Measurements from ENCODE around the gene TRPC4. TPM values are rescaled to one million over a fixed set of nuclear protein-coding genes. Genes with fewer than 3 reads are reported as not detected.

Gene TRPC4
- total and polyA plus RNA-seq, 2 donors (not counting 3 experiments of a cell fraction or from before 2014, with no cell fraction given): 0.04 to 0.64 TPM

DNA sequence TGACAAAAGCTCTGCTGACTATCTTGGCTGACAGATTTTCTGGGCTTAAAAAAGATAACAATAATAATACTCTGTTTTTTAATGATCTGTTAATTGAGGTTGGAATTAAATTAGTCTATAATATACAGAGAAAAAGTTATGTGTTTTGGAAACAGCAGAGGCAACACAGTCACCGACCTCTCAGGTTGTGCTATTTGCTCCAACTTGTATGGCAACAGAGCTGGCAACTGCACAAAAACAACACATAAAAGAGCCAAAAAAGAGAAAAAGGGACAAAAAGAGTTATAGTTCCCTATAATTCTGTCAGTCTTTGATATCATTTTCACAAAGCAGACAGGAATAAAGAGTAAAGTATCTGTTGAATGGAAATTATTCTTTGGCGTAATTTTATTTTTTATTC is 168.7 kb downstream of the TRPC4 start:
- Histone ChIP-seq H3K36me3 (ENCODE audit: control insufficient read depth in 2 of 2, extremely low read depth in 1 of 2, insufficient read depth in 2 of 2, low read length in 2 of 2) (no peaks in the 10 kb centered on the region), H3K4me3 (replicated peaks in 1 of 3; ENCODE audit: insufficient read depth in 1 of 3, low read depth in 1 of 3, low read length in 3 of 3) (no peak overlapping the region), H3K27ac (ENCODE audit: insufficient read depth, low read depth, low read length) (peak overlapping the region; percentile 95), H3K79me2 (ENCODE audit: control insufficient read depth, insufficient read depth, low read length) (no peaks in the 10 kb centered on the region), H3K9me1 (replicated peaks; ENCODE audit: control insufficient read depth, extremely low read depth, insufficient read depth, low read length) (no peaks in the 10 kb centered on the region), H3K9me3 (replicated peaks; ENCODE audit: control insufficient read depth, insufficient read depth, low read length) (no peaks in the 10 kb centered on the region), H3K27me3 (ENCODE audit: control insufficient read depth in 2 of 2, insufficient read depth in 2 of 2, low read length in 2 of 2) (no peaks in the 10 kb centered on the region), H4K20me1 (replicated peaks; ENCODE audit: control insufficient read depth, extremely low read depth, insufficient read depth, low read length) (no peaks in the 10 kb centered on the region), H2AFZ (ENCODE audit: low read depth, low read length) (no peak overlapping the region), H3K4me1 (ENCODE audit: control insufficient read depth, extremely low read depth, insufficient read depth, low read length) (peaks cover 24% of the 10 kb centered on the region), H3K4me2 (ENCODE audit: insufficient read depth, low read length) (peak overlapping the region; percentile 54), H3K9ac (replicated peaks; ENCODE audit: extremely low read depth, insufficient read depth, low read length) (peak overlapping the region; percentile 70)
- FAIRE-seq (no peak), DNase-seq (ENCODE audit: low read depth, low spot score) (peak; percentile 58)
- POLR2A ChIA-PET: no interaction called here
- TF ChIP-seq, protein P1, sequence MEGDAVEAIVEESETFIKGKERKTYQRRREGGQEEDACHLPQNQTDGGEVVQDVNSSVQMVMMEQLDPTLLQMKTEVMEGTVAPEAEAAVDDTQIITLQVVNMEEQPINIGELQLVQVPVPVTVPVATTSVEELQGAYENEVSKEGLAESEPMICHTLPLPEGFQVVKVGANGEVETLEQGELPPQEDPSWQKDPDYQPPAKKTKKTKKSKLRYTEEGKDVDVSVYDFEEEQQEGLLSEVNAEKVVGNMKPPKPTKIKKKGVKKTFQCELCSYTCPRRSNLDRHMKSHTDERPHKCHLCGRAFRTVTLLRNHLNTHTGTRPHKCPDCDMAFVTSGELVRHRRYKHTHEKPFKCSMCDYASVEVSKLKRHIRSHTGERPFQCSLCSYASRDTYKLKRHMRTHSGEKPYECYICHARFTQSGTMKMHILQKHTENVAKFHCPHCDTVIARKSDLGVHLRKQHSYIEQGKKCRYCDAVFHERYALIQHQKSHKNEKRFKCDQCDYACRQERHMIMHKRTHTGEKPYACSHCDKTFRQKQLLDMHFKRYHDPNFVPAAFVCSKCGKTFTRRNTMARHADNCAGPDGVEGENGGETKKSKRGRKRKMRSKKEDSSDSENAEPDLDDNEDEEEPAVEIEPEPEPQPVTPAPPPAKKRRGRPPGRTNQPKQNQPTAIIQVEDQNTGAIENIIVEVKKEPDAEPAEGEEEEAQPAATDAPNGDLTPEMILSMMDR (IDR thresholded peaks at IDR 0.05; ENCODE audit: extremely low read depth in 1 of 2, insufficient read depth in 1 of 2, low read depth in 1 of 2, low read length in 2 of 2): no peak
- TF ChIP-seq, protein P2, sequence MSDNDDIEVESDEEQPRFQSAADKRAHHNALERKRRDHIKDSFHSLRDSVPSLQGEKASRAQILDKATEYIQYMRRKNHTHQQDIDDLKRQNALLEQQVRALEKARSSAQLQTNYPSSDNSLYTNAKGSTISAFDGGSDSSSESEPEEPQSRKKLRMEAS (IDR thresholded peaks at IDR 0.05; ENCODE audit: insufficient read depth, insufficient read length): no peak
- TF ChIP-seq GATA2 (IDR thresholded peaks at IDR 0.05; ENCODE audit: insufficient read depth, insufficient read length, low read depth, low read length) (no peak), JUN (IDR thresholded peaks at IDR 0.05; ENCODE audit: borderline replicate concordance, insufficient read depth, insufficient read length, low read depth) (no peak), EZH2 (IDR thresholded peaks at IDR 0.05; ENCODE audit: borderline replicate concordance, low read depth, low read length, severe bottlenecking) (no peak), MYC (IDR thresholded peaks at IDR 0.05; ENCODE audit: low read depth, low read length) (no peak), FOS (IDR thresholded peaks at IDR 0.05; ENCODE audit: borderline replicate concordance, insufficient read depth, low read length) (no peak)
- CTCF ChIA-PET: interaction anchor here (0.8 to 2.1 kb wide), 13 partner anchors 9 to 168 kb away, joined by 3 to 10 read pairs (median 3); partner anchors contain the start of gene TRPC4
- intact Hi-C loops (cut with micrococcal nuclease): loop anchor here (1.0 to 5.0 kb wide), 6 partner anchors 14 to 574 kb away; no protein-coding TSS in a partner anchor
- dilution Hi-C loops (cut with MboI; ENCODE audit: extremely low pct_ligation_motif_present, low sequenced_read_pairs): no loop called here
- TSS peak; percentile 93 for BruUV-seq (replicated peaks)

Data from endothelial cell of umbilical vein (primary cell).